ENCODE measurements around the gene BORCS5.

Gene BORCS5

GRCh38 chr12:12474931-12475795 is 118.3 kb downstream of the BORCS5 start:
- Histone ChIP-seq H3K36me3 (ENCODE audit: control insufficient read depth, insufficient read depth, low read length) (peaks cover 16% of the 10 kb centered on the region), H3K27me3 (replicated peaks; ENCODE audit: control insufficient read depth, insufficient read depth, low read length) (no peaks in the 10 kb centered on the region), H3K4me3 (replicated peaks; ENCODE audit: low read depth, low read length) (peak overlapping the region; percentile 37)
- peak; percentile 66 for DNase-seq (ENCODE audit: extremely low read depth, insufficient read length)
- TF ChIP-seq CTCF (IDR thresholded peaks at IDR 0.05; ENCODE audit: insufficient read depth, low read length, poor library complexity, severe bottlenecking), result peak; percentile 43

DNA sequence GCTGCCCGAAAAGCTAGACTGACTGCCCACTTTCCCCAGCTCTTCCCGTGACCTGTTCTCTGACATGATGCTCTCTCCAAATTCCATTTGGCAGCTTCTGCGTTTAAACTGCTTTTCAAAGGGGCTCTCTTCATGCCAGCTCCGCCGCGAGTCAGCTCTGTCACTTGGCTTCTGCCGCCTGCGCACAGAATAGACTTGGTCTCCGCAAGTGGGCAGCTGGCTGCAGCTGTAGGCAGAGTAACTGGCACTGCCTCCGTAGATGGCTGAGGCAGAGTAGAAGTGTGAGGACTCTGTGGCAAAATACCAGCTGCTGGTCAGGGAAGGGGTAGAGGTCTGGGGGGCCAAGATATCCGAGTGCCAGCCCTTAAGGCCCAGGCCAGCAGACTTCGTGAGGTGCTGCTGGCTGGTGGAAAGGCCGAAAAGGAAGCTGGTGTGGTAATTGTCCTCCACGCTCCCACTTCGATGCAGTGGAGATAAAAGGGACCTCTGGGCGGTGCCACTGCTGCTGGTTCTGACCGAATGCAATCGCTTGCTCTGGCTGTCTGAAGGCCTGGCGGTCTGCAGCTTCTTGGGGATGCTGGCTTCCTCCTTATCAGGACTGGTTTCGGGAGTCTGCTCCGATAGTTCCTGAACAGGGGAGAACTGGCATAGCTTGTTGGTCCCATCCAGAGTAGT is 120.1 kb downstream of the BORCS5 start:
- no peak for DNase-seq (ENCODE audit: extremely low read depth, insufficient read length)
- H3K27me3 ChIP-seq (replicated peaks; ENCODE audit: control insufficient read depth, insufficient read depth, low read length), result no peaks in the 10 kb centered on the region

GRCh38 chr12:12477532-12477890 is 120.6 kb downstream of the BORCS5 start:
- Histone ChIP-seq H3K27me3 (replicated peaks; ENCODE audit: control insufficient read depth, insufficient read depth, low read length) (no peaks in the 10 kb centered on the region), H3K4me3 (replicated peaks; ENCODE audit: low read depth, low read length) (no peak overlapping the region), H3K36me3 (ENCODE audit: control insufficient read depth, insufficient read depth, low read length) (peaks cover 18% of the 10 kb centered on the region)
- no peak for DNase-seq (ENCODE audit: extremely low read depth, insufficient read length)
- no peak for TF ChIP-seq CTCF (IDR thresholded peaks at IDR 0.05; ENCODE audit: insufficient read depth, low read length, poor library complexity, severe bottlenecking)

More for the DNA sequence above, 120.1 kb downstream of the BORCS5 start:
- no peak overlapping the region for H3K4me3 ChIP-seq (replicated peaks; ENCODE audit: low read depth, low read length)
- H3K36me3 ChIP-seq (ENCODE audit: control insufficient read depth, insufficient read depth, low read length), result peaks cover 18% of the 10 kb centered on the region
- TF ChIP-seq CTCF (IDR thresholded peaks at IDR 0.05; ENCODE audit: insufficient read depth, low read length, poor library complexity, severe bottlenecking), result no peak

DNA sequence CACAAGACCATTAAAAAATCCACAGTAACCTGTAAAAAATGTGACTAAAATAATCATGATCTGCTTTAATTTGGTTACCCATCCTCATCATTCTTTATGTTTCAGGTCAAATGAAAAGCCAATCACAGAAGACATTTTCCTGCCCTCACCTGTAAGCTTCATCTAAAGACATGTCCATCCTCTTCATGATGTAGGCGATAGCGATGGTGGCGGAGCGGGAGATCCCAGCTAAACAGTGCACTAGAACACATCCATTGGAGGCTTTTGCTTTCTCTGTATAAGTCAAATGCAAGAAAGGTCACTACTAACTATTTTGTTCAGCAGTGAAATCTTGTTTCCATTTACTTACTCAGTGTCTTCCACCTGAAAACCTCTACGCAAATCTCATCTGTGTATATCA is 123.2 kb downstream of the BORCS5 start:
- peaks cover 19% of the 10 kb centered on the region for H3K36me3 ChIP-seq (ENCODE audit: control insufficient read depth, insufficient read depth, low read length)
- DNase-seq (ENCODE audit: extremely low read depth, insufficient read length), result no peak
- TF ChIP-seq CTCF (IDR thresholded peaks at IDR 0.05; ENCODE audit: insufficient read depth, low read length, poor library complexity, severe bottlenecking), result no peak
- no peak overlapping the region for H3K4me3 ChIP-seq (replicated peaks; ENCODE audit: low read depth, low read length)
- H3K27me3 ChIP-seq (replicated peaks; ENCODE audit: control insufficient read depth, insufficient read depth, low read length), result no peaks in the 10 kb centered on the region

GRCh38 chr12:12481631-12482030 is 124.8 kb downstream of the BORCS5 start:
- no peak for TF ChIP-seq CTCF (IDR thresholded peaks at IDR 0.05; ENCODE audit: insufficient read depth, low read length, poor library complexity, severe bottlenecking)
- Histone ChIP-seq H3K36me3 (ENCODE audit: control insufficient read depth, insufficient read depth, low read length) (peaks cover 21% of the 10 kb centered on the region), H3K4me3 (replicated peaks; ENCODE audit: low read depth, low read length) (no peak overlapping the region), H3K27me3 (replicated peaks; ENCODE audit: control insufficient read depth, insufficient read depth, low read length) (no peaks in the 10 kb centered on the region)
- DNase-seq (ENCODE audit: extremely low read depth, insufficient read length), result no peak

Data from GM06990 (cell line).